Measurements from ENCODE around the gene LGI2. TPM values are rescaled to one million over a fixed set of nuclear protein-coding genes. Genes with fewer than 3 reads are reported as not detected.

The LGI2 gene
- polyA plus RNA-seq, 1 donor (not counting 4 experiments of a cell fraction or from before 2014, with no cell fraction given): 0.69 TPM

GRCh38 chr4:24966076-24966475 lies 64.7 kb downstream of the LGI2 start:
- no peaks in the 10 kb centered on the region for H4K20me1 ChIP-seq (ENCODE audit: control insufficient read depth, extremely low read depth, insufficient read depth, low read length)
- no peak overlapping the region for H3K4me3 ChIP-seq (ENCODE audit: control insufficient read depth in 2 of 3, extremely low read depth in 1 of 3, insufficient read depth in 2 of 3, low read depth in 1 of 3, low read length in 3 of 3)
- no peaks in the 10 kb centered on the region for H3K79me2 ChIP-seq (ENCODE audit: control insufficient read depth, insufficient read depth, low read length)
- H3K9me1 ChIP-seq (ENCODE audit: control insufficient read depth, extremely low read depth, insufficient read depth, low read length): no peaks in the 10 kb centered on the region
- H3K27ac ChIP-seq (ENCODE audit: control insufficient read depth, insufficient read depth, low read length): no peak overlapping the region
- no peak for FAIRE-seq
- dilution Hi-C loops (cut with MboI; ENCODE audit: extremely low pct_ligation_motif_present, low sequenced_read_pairs): no loop called here
- H3K27me3 ChIP-seq (ENCODE audit: control insufficient read depth, extremely low read depth, insufficient read depth, low read length): no peaks in the 10 kb centered on the region
- no peaks in the 10 kb centered on the region for H3K36me3 ChIP-seq (ENCODE audit: control insufficient read depth in 2 of 2, extremely low read depth in 1 of 2, insufficient read depth in 2 of 2, low read length in 2 of 2)
- no peak overlapping the region for H3K9ac ChIP-seq (ENCODE audit: control insufficient read depth, extremely low read depth, insufficient read depth, low read length)
- no peaks in the 10 kb centered on the region for H3K4me1 ChIP-seq (ENCODE audit: control insufficient read depth, extremely low read depth, insufficient read depth, low read length)
- no peak for TF ChIP-seq EZH2 (IDR thresholded peaks at IDR 0.05; ENCODE audit: low read length)
- TF ChIP-seq CTCF (optimal IDR thresholded peaks at IDR 0.05 in 1 of 3, IDR thresholded peaks at IDR 0.05 in 1 of 3, conservative IDR thresholded peaks at IDR 0.05 in 1 of 3; ENCODE audit: extremely low read depth in 1 of 3, insufficient read depth in 2 of 3, low read length in 3 of 3): no peak
- no peak overlapping the region for H2AFZ ChIP-seq (ENCODE audit: control insufficient read depth, low read length)
- no peak for DNase-seq (ENCODE audit: low read depth, low spot score)
- H3K9me3 ChIP-seq (ENCODE audit: control insufficient read depth, low read depth, low read length): no peaks in the 10 kb centered on the region
- H3K4me2 ChIP-seq (ENCODE audit: control insufficient read depth, extremely low read depth, insufficient read depth, low read depth, low read length): no peak overlapping the region

DNA sequence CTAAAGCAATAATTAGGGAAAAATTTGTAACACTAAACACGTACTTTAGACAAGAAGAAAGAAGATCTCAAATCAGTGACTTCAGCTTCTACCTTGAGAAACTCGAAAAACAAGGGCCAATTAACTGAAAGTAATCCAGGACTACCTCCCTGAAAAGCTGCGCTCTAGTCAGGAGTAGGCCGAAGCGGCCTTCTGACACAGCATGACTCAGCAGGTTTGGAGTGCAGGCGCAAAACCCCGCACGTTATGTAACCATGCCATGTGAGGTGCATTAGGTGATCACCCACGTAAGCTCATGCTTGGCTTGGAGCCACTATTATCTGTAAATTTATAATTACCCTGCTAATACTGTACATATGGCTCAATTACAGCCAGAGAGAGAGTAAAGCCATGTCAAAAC lies 65.1 kb downstream of the LGI2 start:
- Histone ChIP-seq H3K9me3 (ENCODE audit: control insufficient read depth, low read depth, low read length) (no peaks in the 10 kb centered on the region), H4K20me1 (ENCODE audit: control insufficient read depth, extremely low read depth, insufficient read depth, low read length) (no peaks in the 10 kb centered on the region), H3K4me3 (ENCODE audit: control insufficient read depth in 2 of 3, extremely low read depth in 1 of 3, insufficient read depth in 2 of 3, low read depth in 1 of 3, low read length in 3 of 3) (no peak overlapping the region), H3K27ac (ENCODE audit: control insufficient read depth, insufficient read depth, low read length) (no peak overlapping the region), H3K4me2 (ENCODE audit: control insufficient read depth, extremely low read depth, insufficient read depth, low read depth, low read length) (no peak overlapping the region), H3K79me2 (ENCODE audit: control insufficient read depth, insufficient read depth, low read length) (no peaks in the 10 kb centered on the region), H3K27me3 (ENCODE audit: control insufficient read depth, extremely low read depth, insufficient read depth, low read length) (no peaks in the 10 kb centered on the region), H3K9me1 (ENCODE audit: control insufficient read depth, extremely low read depth, insufficient read depth, low read length) (no peaks in the 10 kb centered on the region), H3K4me1 (ENCODE audit: control insufficient read depth, extremely low read depth, insufficient read depth, low read length) (no peaks in the 10 kb centered on the region), H3K36me3 (ENCODE audit: control insufficient read depth in 2 of 2, extremely low read depth in 1 of 2, insufficient read depth in 2 of 2, low read length in 2 of 2) (no peaks in the 10 kb centered on the region), H3K9ac (ENCODE audit: control insufficient read depth, extremely low read depth, insufficient read depth, low read length) (no peak overlapping the region), H2AFZ (ENCODE audit: control insufficient read depth, low read length) (no peak overlapping the region)
- no peak for DNase-seq (ENCODE audit: low read depth, low spot score)
- dilution Hi-C loops (cut with MboI; ENCODE audit: extremely low pct_ligation_motif_present, low sequenced_read_pairs): no loop called here
- TF ChIP-seq EZH2 (IDR thresholded peaks at IDR 0.05; ENCODE audit: low read length): no peak
- TF ChIP-seq CTCF (optimal IDR thresholded peaks at IDR 0.05 in 1 of 3, IDR thresholded peaks at IDR 0.05 in 1 of 3, conservative IDR thresholded peaks at IDR 0.05 in 1 of 3; ENCODE audit: extremely low read depth in 1 of 3, insufficient read depth in 2 of 3, low read length in 3 of 3): no peak
- no peak for FAIRE-seq
